GM18861 (cell line): ENCODE data around the gene PPM1F.

Source experiments
- ATAC-seq: cut with Tn5 transposase; IDR thresholded peaks from one replicate; pipeline ENCODE4 v1.9.1; 2021; ENCODE audit not compliant: unreplicated experiment

The PPM1F gene

GRCh38 chr22:21952586-21953571 lies at the start of gene PPM1F:
PPM1F (minus strand) TSS chr22:21952848; CDS start chr22:21946048, 6,800 bp downstream.
- ATAC-seq, result no peak

DNA sequence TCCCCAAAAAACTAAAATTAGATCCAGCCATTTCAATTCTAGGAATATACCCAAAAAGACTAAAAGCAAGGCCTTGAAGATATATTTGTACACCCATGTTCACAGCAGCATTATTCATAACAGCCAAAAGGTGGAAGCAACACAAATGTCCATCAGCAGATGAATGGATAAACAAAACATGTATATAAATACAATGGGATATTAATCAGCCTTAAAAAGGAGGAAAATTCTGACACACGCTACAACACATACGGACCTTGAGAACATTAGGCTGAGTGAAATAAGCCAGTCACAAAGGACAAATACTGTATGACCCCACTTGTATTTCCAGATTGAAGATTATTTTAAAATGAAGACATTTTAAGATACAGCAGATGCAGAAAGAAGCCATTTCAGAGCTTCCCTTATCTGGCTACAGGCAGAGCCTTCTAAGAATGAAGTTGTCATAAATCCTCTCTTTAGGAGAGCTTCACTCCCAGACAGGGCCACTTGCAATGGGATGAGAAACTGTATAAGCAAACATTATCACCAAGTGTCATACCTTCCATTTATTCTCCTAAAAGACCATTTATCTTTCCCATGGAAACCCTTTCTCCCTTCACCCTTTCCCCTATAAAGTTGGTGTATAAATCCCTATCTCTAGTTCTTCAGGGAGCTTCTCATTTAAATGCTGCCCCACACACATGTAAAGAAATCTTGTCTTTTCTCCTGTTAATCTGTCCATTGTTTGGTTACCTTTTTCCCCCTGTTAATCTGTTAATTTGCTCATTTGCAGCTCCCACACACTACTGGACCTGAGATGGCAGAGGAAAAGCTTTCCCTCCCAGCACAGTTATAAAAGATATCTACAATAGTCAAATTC lies 49.2 kb upstream of the PPM1F start:
- no peak for ATAC-seq

- no peak for ATAC-seq
Measured at GRCh38 chr22:21998595-21999247, 46.1 kb upstream of the PPM1F start.

GRCh38 chr22:21996175-21996720 lies 43.6 kb upstream of the PPM1F start:
- no peak for ATAC-seq

DNA sequence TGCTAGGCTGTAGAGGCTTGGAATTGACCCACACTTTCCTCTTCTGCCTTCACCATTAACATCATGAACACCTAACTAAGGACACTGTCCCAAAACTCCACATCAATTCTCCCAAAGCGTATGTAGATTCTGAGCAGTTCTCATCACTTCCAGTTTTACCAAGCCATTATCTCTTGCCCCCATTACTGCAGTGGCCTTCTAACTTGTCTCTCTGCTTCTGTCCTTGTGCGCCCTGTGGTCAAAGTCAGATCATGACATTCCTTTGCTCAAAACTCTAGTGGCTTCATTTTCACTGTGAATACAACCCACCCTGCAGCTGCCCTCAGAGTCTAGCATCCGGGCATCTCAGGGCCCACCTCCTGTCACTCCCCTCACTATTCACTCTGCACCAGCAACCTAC lies 43.0 kb upstream of the PPM1F start:
- no peak for ATAC-seq

- ATAC-seq, result no peak
Measured at GRCh38 chr22:21994881-21995444, 42.3 kb upstream of the PPM1F start.

- no peak for ATAC-seq
Measured at GRCh38 chr22:21992593-21993237, 40.1 kb upstream of the PPM1F start.

GRCh38 chr22:21991774-21992173 lies 39.1 kb upstream of the PPM1F start:
- ATAC-seq, result no peak

DNA sequence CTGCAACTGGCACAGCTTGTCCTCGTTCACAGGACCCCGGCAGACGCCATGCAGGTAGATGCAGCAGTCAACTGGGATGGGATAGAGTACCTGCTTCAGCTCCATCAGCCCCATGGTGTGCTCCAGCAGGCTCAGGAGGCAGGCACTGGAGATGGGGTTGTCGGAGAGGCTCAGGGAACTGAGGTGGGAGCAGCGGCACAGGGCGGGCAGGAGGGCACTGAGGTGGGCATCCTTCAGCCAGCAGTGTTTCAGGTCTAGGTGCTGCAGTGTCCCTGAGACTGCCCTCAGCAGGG lies 38.6 kb upstream of the PPM1F start:
- no peak for ATAC-seq

- ATAC-seq, result no peak
Measured at GRCh38 chr22:21990445-21991303, 38.0 kb upstream of the PPM1F start.

- no peak for ATAC-seq
Measured at GRCh38 chr22:21989049-21989448, 36.4 kb upstream of the PPM1F start.

- ATAC-seq, result no peak
Measured at GRCh38 chr22:21985214-21985613, 32.6 kb upstream of the PPM1F start.

- no peak for ATAC-seq
Measured at GRCh38 chr22:21984793-21985192, 32.1 kb upstream of the PPM1F start.

GRCh38 chr22:21982338-21982965 lies 29.8 kb upstream of the PPM1F start, which contains the start of gene TOP3B:
TOP3B (minus strand) TSS chr22:21982787; CDS start chr22:21975709, 7,078 bp downstream.
- no peak for ATAC-seq

DNA sequence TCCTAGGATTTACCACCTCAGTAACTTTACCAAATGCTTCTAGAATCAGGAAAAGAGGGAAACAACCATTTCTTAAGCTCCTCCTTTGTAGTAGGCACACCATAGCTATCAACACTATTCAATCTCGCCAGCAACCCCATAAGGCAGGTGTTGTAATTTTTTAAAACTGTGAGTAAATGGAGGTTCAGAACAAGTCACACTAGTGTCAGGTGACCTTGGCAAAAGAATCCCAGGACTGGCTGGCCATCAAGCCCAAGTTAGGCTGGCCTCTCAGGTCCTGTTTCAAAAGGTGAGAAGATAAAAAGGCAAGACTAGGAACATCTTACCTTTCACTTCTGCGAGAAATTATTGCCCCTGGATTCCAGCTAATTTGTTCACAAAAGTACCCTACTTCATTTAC lies 29.2 kb upstream of the PPM1F start:
- no peak for ATAC-seq

DNA sequence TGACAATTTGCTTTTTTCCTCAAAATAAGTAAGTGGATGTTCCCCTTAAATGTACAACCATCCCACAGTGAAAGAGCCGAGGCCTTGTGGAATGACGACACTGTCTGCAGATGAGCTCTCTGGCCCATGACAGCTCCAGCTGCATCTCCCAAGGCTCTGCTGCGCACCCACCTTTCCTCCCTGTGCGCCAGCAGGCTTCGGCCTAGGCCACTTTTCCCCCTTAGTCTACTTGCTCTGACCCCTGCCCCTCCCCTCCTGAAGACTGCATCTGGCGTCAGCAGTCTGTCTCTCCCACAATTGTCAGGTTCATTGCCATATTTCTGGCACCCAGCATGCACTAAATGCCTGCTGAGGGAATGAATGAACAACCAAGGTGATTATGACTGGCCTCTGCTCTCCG lies 27.9 kb upstream of the PPM1F start:
- ATAC-seq, result no peak

DNA sequence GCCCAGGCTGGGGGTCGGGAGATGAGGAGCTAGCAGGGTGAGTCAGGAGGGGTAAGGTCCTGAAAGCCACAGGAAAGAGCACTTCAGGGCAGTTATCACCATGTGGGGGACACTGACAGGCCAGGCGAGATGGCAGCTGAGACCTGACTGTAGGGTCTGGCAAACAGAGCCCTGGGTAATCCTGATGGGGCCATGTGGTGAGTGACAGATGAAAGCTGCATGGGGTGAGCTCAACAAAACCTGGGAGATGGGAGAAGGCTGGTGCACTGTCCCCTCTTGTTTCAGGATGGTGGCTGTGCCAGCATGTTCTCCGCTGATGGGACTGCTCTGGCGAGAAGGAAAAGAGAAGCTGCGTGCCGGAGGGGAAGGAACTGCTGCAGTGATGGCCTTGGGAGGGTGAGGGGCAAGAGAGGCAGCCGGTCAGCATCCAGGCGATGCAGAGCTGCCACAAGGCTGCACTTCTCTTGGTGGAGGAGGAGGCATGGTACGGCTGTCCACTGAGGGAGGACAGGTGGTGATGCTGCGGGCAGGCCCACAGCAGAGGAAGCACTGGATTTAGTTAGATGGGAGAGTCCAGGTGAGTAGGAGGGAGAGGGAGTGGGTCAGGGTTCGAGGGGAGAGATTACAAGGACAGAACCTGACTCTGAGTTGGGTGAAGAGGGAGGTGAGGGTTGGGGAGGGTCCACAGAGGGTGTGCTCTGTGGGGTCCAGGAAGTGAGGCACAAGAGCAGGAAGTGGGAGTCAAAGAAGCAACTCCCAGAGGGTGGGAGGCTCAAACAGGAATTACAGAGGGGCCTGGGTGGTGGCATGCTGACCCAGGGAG lies 26.1 kb upstream of the PPM1F start:
- no peak for ATAC-seq

DNA sequence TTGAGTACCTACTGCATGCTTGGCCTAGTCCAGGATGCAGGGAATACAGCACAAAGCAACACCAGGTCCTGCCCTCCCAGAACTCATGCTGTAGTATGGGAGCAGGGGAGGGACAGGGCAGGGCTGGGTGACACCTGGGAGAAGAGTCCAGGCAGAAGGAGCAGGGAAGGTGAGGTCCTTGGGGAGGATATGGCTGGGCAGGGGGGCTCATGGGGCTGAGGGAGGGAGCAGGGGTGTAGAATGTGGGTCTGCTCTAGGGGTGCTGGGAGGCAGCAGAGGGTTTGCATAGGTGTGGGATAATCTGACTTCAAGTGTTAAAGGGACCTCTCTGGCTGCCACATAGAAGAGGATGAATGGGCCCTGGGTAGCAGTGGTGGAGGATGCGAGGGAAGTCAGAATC lies 25.2 kb upstream of the PPM1F start:
- ATAC-seq, result no peak
